Limb (tissue), 2 donors: ENCODE measurements around the gene PROX2.

Experiments used
- DNase-seq, 2 donors: peaks; one replicate each; pipeline ENCODE4 v3.0.0-alpha.2; 2016; ENCODE audit errors: extremely low spot score in 2 of 2

The PROX2 gene

GRCh38 chr14:74846968-74847665 is 28.8 kb downstream of the PROX2 start:
- DNase-seq, result no peak

GRCh38 chr14:74846168-74846567 is 29.8 kb downstream of the PROX2 start:
- peak in 1 of 2 donors; percentile 67 for DNase-seq

DNA sequence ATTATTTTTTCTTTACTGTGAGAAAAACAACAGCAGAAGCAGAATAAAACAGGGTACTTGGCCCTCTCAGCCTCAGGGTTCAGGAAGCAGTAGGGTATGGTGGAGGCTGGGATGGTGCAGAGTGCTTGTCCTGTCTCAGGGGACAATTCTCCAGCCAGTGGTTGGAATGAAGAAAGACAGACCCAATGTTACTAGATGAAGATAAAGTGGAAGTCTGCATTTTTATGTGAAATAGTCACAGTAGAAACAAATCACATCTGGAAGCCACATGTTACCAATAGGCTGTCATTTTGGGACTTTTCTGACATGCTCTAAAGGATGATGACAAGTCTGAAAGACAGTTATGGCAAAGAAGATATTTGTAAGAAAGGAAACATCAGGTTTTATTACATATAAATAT is 32.3 kb downstream of the PROX2 start:
- DNase-seq, result peak in 1 of 2 donors; percentile 23

DNA sequence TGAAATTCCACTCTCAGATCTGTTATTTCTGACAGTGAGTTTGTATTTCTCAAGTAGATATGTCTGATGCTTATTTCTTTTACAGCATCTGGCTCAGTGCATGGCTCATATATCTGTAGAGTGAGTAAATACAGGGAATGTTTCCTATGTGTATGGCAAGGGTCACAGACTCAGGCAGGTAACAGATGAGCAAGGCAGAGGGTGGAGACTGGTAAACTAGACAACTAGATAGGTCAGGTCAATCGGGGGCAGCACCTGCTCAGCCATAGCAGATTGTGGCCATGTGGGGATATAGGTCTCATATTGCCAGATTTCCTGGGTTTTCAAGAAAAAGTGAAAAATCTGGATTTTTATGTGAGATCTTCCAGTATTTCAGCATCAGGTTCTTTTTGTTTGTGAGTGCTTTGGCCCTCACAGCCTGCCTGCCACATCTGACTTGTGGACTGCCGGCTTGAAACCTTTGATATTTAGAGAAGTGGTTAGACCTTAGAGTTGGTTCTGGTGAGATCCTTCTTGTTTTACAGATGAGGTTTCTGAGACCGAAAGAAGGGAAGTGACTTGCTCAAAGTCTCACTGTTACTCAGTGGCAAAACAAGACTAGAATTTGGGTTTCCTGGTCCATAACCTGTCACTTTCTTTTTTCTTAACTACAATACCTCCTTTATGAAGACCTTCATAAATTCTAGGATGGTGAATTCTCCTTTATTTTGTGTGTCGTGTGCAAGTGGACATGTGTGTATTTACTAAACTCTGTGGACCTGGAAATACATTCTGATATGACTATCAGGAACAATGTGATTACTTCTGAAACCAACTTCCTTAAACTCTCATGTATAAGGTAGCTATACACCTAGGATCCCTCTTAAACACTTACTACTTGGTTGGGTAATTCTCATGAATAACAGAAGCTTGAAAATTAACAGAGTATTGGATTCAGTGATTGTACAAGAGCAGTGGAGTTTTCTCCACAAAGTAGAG is 34.4 kb downstream of the PROX2 start:
- no peak for DNase-seq

- no peak for DNase-seq
These were observed 35.3 kb downstream of the PROX2 start for GRCh38 chr14:74840603-74841030.

DNA sequence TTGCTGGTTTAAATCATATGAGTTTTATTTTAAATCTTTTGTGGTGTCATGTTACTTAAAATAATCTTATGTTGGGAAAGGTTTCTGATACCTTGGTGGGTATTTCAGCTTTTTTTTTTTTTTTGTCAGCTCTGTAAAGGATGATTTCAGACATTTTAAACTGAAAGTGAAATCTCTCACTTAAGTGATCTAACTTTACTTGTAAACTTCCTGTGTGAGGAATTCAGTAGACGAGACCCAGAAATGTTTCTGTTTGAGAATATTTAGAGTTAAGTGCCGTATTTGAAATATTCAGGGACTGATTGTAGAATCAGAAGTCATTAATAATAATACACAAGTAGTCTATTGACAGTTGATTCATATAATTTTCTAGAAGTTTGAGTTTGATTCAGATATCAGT is 37.8 kb downstream of the PROX2 start:
- DNase-seq, result no peak

DNA sequence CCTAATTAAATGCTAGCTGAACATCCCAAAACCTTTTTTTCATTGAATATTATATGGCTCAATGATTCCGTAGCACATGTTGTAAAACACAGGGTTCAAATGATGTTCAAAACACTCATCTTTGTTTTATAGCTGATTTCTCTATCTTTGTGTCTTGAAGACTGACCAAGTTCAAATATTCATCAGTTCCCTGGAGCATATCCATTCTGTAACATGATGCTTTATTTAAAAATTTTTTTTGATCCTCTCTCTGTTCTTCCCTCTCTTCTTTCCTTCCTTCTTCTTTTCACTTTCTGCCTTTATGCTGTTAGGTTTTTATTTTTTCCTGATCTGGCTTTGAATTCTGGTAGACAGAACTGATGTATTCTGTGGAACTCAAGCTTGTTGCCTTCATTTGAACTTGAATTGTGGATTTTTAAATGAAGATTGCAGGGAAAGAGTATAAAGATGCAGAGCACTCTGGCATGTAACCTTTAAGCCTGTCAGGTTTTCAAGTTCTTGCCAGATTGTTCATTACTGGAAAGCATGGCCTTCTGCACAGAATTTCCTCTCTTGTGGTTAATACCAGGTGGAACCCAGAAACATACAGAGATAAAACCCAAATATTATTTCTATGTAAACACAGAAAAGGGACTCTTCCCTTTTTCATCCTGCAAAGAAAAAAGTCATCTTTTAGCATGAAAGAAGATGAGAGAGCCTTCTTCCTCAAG is 39.5 kb downstream of the PROX2 start:
- DNase-seq, result no peak

GRCh38 chr14:74835645-74836250 is 40.2 kb downstream of the PROX2 start:
- no peak for DNase-seq

- no peak for DNase-seq
These were observed 41.1 kb downstream of the PROX2 start for GRCh38 chr14:74834692-74835392.

DNA sequence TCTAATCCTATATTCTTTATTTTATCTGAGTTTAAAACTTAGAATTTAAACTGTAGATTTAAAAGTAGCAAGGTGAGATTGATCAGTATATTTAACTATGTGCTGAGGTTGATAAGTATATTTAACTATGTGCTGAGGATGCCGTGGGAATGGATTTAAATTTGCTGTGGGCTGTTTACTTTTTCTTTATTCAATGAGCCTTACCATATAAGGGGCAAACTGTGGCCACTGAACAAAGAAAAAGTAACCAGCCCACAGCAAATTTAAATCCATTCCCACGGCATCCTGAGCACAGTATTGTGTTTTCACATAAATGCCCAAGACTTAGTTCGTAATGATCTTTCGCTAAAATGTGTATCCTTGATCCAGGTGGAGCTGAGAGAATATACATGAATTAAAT is 43.1 kb downstream of the PROX2 start:
- no peak for DNase-seq

- no peak for DNase-seq
These were observed 46.7 kb downstream of the PROX2 start for GRCh38 chr14:74829251-74829650.

DNA sequence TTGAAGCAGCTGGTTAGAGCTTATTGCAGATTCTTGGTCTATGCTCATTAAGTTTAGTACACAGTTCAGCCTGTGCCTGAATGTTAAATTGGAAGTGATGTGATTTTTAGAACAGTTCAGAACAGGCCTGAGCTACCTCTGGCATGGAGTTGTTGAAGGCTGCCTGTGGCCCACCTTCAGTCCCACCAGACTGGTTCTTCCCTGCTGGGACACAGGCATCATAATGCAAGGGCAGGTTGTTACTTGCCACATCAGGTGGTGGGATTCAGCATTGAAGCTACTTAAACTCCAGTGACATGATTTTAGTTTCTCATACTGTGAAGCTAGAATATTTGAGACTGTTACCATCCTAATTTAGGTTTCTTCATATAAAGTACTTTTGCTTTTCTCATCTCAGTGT is 49.4 kb downstream of the PROX2 start:
- DNase-seq, result no peak
